HG03575 (cell line): ENCODE results near the gene TSNAXIP1.
"Not testable (repeated sequence)": the region's sequence is repeated elsewhere in the genome, so short reads cannot be mapped to it uniquely, and the experiment has no call there.

Experiments used
- ATAC-seq: cut with Tn5 transposase; IDR thresholded peaks from one replicate; pipeline ENCODE4 v1.9.1; 2021; ENCODE audit not compliant: unreplicated experiment, insufficient number of reproducible peaks, low FRiP score; ENCODE audit errors: extremely low read depth

TSNAXIP1 gene

GRCh38 chr16:67825119-67825518 lies 18.4 kb downstream of the TSNAXIP1 start:
- ATAC-seq, result no peak

- no peak for ATAC-seq
Measured at GRCh38 chr16:67825906-67826305, 19.2 kb downstream of the TSNAXIP1 start.

- ATAC-seq, result no peak
Measured at GRCh38 chr16:67828651-67829050, 22.0 kb downstream of the TSNAXIP1 start.

GRCh38 chr16:67833030-67833414 lies 26.3 kb downstream of the TSNAXIP1 start:
- ATAC-seq, result no peak

GRCh38 chr16:67833415-67834241 lies 26.9 kb downstream of the TSNAXIP1 start:
- peak; percentile 85 for ATAC-seq

- no peak for ATAC-seq
Measured at GRCh38 chr16:67834242-67834614, 27.5 kb downstream of the TSNAXIP1 start.

- ATAC-seq, result not testable (repeated sequence)
Measured at GRCh38 chr16:67837190-67837589, 30.5 kb downstream of the TSNAXIP1 start.

GRCh38 chr16:67837811-67838210 lies 31.1 kb downstream of the TSNAXIP1 start:
- no peak for ATAC-seq

GRCh38 chr16:67841198-67841815 lies 34.6 kb downstream of the TSNAXIP1 start:
- ATAC-seq, result no peak

- ATAC-seq, result no peak
Measured at GRCh38 chr16:67841816-67842508, 35.3 kb downstream of the TSNAXIP1 start, which contains the start of gene THAP11. Gene THAP11, plus strand, starts transcription at chr16:67842320. Its CDS starts 235 bp downstream, at chr16:67842555.

GRCh38 chr16:67842509-67843342 lies 36.0 kb downstream of the TSNAXIP1 start:
- no peak for ATAC-seq

GRCh38 chr16:67843343-67843765 lies 36.7 kb downstream of the TSNAXIP1 start:
- ATAC-seq, result no peak

GRCh38 chr16:67844497-67844896 lies 37.8 kb downstream of the TSNAXIP1 start:
- no peak for ATAC-seq

- ATAC-seq, result no peak
Measured at GRCh38 chr16:67845291-67846062, 38.8 kb downstream of the TSNAXIP1 start.

GRCh38 chr16:67846063-67846319 lies 39.3 kb downstream of the TSNAXIP1 start:
- no peak for ATAC-seq

GRCh38 chr16:67846320-67847063 lies 39.8 kb downstream of the TSNAXIP1 start, which contains the start of gene NUTF2:
Gene NUTF2, plus strand, starts transcription at chr16:67846933. Its CDS starts 18,198 bp downstream, at chr16:67865131.
- ATAC-seq, result peak; percentile 33

GRCh38 chr16:67847064-67847861 lies 40.6 kb downstream of the TSNAXIP1 start, which contains the start of gene CENPT:
Gene CENPT, minus strand, starts transcription at chr16:67847693. Its CDS starts 13,834 bp downstream, at chr16:67833859.
- ATAC-seq, result no peak
